22Rv1 (cell line): ENCODE measurements around the gene TSPAN9.

Source experiments
- ZFX ChIP-seq: fragments of 450-650 bp; IDR thresholded peaks from 2 replicates; pipeline ENCODE4 v1.6.1; 2017; ENCODE audit warnings: antibody characterized with exemption, borderline replicate concordance
- TF ChIP-seq, protein P1 (sequence below): fragments of 450-650 bp; IDR thresholded peaks from 2 replicates; pipeline ENCODE4 v1.5.1; 2017; ENCODE audit warnings: mild to moderate bottlenecking

DNA sequence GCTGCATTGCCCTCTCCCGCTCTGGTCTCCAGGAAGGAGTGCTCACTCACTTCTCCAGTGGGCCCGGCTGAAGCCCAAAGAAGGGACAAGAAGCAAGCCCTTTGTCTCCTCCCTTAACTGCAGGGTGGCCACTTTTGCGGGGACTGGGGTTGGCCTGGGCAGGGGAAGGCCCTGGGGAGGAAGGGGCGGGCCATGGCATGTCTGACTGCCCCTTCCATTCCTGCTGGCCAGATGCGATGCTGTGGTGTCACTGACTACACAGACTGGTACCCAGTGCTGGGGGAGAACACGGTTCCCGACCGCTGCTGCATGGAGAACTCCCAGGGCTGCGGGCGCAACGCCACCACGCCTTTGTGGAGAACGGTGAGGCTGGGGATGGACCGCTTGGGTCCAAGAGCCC, 203.8 kb downstream of the TSPAN9 start:
- TF ChIP-seq, protein P1, sequence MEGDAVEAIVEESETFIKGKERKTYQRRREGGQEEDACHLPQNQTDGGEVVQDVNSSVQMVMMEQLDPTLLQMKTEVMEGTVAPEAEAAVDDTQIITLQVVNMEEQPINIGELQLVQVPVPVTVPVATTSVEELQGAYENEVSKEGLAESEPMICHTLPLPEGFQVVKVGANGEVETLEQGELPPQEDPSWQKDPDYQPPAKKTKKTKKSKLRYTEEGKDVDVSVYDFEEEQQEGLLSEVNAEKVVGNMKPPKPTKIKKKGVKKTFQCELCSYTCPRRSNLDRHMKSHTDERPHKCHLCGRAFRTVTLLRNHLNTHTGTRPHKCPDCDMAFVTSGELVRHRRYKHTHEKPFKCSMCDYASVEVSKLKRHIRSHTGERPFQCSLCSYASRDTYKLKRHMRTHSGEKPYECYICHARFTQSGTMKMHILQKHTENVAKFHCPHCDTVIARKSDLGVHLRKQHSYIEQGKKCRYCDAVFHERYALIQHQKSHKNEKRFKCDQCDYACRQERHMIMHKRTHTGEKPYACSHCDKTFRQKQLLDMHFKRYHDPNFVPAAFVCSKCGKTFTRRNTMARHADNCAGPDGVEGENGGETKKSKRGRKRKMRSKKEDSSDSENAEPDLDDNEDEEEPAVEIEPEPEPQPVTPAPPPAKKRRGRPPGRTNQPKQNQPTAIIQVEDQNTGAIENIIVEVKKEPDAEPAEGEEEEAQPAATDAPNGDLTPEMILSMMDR: no peak
- no peak for TF ChIP-seq ZFX
